Measurements from ENCODE around the gene RHOB. TPM values are rescaled to one million over a fixed set of nuclear protein-coding genes. Genes with fewer than 3 reads are reported as not detected.
A peak's percentile ranks its signal among the peaks of the same experiment; 100 is the strongest.

The RHOB gene
- total and polyA plus RNA-seq, 2 of the 13 experiments (the other 11 are each of a cell fraction or from before 2014, with no cell fraction given), result 192 to 268 TPM

DNA sequence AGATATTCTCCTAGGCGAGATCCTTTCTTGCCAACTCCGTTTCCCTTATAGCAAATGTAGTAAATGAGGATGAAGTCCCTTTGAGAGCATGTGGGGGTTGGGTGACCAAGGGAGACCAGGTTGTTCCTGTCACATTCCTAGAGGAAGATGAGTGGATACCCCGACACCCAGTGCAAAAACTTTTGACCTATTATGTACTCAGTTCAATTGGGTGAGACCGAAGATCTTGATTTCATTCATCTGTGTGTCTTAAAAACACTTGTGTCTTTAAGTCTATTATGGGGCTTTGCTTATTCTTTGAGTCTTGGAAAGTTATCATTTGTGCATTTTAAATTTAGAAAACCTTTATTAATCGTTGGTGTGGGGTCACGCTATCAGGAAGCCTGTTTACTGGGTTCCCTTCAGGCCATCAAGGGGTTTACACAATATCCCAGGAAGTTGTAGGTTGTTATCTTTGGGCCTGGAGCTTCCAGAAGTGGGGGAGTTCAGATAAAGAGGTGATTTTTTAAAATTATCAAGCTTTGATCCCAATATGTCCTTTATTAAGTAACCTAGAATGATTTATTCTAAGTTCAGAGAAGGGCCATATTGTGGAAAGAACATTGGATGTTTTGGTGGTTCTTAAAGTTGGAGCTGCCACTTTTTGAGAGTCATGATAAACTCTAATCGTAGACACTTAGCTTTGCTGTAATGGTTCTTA lies 2.8 kb downstream of the RHOB start (continued):
- 0 out of 2 replicates have a peak, but pooled peaks have one; percentile 28 for TF ChIP-seq FUBP1 (CRISPR knock-in tag; IDR thresholded peaks at IDR 0.05; ENCODE audit: borderline replicate concordance)
- no peak for TF ChIP-seq SP2 (CRISPR knock-in tag; IDR thresholded peaks at IDR 0.05)
- TF ChIP-seq EEA1 (CRISPR knock-in tag; IDR thresholded peaks at IDR 0.05; ENCODE audit: borderline replicate concordance), result no peak
- TF ChIP-seq, protein P1, sequence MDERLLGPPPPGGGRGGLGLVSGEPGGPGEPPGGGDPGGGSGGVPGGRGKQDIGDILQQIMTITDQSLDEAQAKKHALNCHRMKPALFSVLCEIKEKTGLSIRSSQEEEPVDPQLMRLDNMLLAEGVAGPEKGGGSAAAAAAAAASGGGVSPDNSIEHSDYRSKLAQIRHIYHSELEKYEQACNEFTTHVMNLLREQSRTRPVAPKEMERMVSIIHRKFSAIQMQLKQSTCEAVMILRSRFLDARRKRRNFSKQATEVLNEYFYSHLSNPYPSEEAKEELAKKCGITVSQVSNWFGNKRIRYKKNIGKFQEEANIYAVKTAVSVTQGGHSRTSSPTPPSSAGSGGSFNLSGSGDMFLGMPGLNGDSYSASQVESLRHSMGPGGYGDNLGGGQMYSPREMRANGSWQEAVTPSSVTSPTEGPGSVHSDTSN (CRISPR knock-in tag; IDR thresholded peaks at IDR 0.05), result no peak
- TF ChIP-seq, protein P2, sequence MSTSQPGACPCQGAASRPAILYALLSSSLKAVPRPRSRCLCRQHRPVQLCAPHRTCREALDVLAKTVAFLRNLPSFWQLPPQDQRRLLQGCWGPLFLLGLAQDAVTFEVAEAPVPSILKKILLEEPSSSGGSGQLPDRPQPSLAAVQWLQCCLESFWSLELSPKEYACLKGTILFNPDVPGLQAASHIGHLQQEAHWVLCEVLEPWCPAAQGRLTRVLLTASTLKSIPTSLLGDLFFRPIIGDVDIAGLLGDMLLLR (CRISPR knock-in tag; IDR thresholded peaks at IDR 0.05), result no peak
- no peak for TF ChIP-seq IRX3 (CRISPR knock-in tag; IDR thresholded peaks at IDR 0.05; ENCODE audit: borderline replicate concordance, low read depth)
- no peak for TF ChIP-seq HNF4A (CRISPR knock-in tag; IDR thresholded peaks at IDR 0.05)
- TF ChIP-seq ZNF18 (CRISPR knock-in tag; IDR thresholded peaks at IDR 0.05; ENCODE audit: insufficient replicate concordance), result peak; percentile 64
- 0 out of 2 replicates have a peak, but pooled peaks have one; percentile 50 for TF ChIP-seq SP140L (CRISPR knock-in tag; IDR thresholded peaks at IDR 0.05; ENCODE audit: borderline replicate concordance)
- no peak for TF ChIP-seq GABPB1 (CRISPR knock-in tag; IDR thresholded peaks at IDR 0.05)
- no peak for TF ChIP-seq ZNF605 (CRISPR knock-in tag; IDR thresholded peaks at IDR 0.05)
- no peak for TF ChIP-seq GRHL1 (CRISPR knock-in tag; conservative IDR thresholded peaks at IDR 0.05)
- TF ChIP-seq ZNF570 (CRISPR knock-in tag; IDR thresholded peaks at IDR 0.05; ENCODE audit: borderline replicate concordance), result no peak
- TF ChIP-seq ZNF720 (CRISPR knock-in tag; IDR thresholded peaks at IDR 0.05), result no peak
- TF ChIP-seq PITX1 (CRISPR knock-in tag; IDR thresholded peaks at IDR 0.05), result no peak
- TF ChIP-seq ZNF124 (CRISPR knock-in tag; IDR thresholded peaks at IDR 0.05), result no peak
- TF ChIP-seq CBX2 (IDR thresholded peaks at IDR 0.05; ENCODE audit: low read depth, low read length), result no peak
- no peak for TF ChIP-seq CBX2 (CRISPR knock-in tag; IDR thresholded peaks at IDR 0.05; ENCODE audit: low read depth)
- TF ChIP-seq ZNF678 (CRISPR knock-in tag; IDR thresholded peaks at IDR 0.05), result no peak
